COR-L47 (cell line): Measurements from ENCODE around the gene ST3GAL4.
"Not testable (repeated sequence)": the region's sequence is repeated elsewhere in the genome, so short reads cannot be mapped to it uniquely, and the experiment has no call there.

Source experiments
- DNase-seq: peaks from one replicate; lab custom pipeline; 2025; lab: John Stamatoyannopoulos, UW

The ST3GAL4 gene

GRCh38 chr11:126365508-126365907, 10.0 kb downstream of the ST3GAL4 start:
- not testable (repeated sequence) for DNase-seq

- DNase-seq: no peak
Observed at GRCh38 chr11:126366064-126366822, 10.8 kb downstream of the ST3GAL4 start.

- DNase-seq: not testable (repeated sequence)
Observed at GRCh38 chr11:126366823-126367654, 11.6 kb downstream of the ST3GAL4 start.

- DNase-seq: not testable (repeated sequence)
Observed at GRCh38 chr11:126367806-126368205, 12.3 kb downstream of the ST3GAL4 start.

- peak; percentile 79 for DNase-seq
Observed at GRCh38 chr11:126368336-126369119, 13.0 kb downstream of the ST3GAL4 start.

- no peak for DNase-seq
Observed at GRCh38 chr11:126370016-126370415, 14.5 kb downstream of the ST3GAL4 start.

GRCh38 chr11:126371595-126371994, 16.1 kb downstream of the ST3GAL4 start:
- DNase-seq: no peak

- DNase-seq: not testable (repeated sequence)
Observed at GRCh38 chr11:126373389-126374066, 18.0 kb downstream of the ST3GAL4 start.

- DNase-seq: not testable (repeated sequence)
Observed at GRCh38 chr11:126374562-126375300, 19.2 kb downstream of the ST3GAL4 start.

GRCh38 chr11:126375726-126376125, 20.2 kb downstream of the ST3GAL4 start:
- no peak for DNase-seq

GRCh38 chr11:126378763-126379162, 23.3 kb downstream of the ST3GAL4 start:
- DNase-seq: no peak

- no peak for DNase-seq
Observed at GRCh38 chr11:126380909-126381308, 25.4 kb downstream of the ST3GAL4 start.

GRCh38 chr11:126381960-126382359, 26.5 kb downstream of the ST3GAL4 start:
- DNase-seq: not testable (repeated sequence)

GRCh38 chr11:126382641-126383040, 27.2 kb downstream of the ST3GAL4 start:
- DNase-seq: not testable (repeated sequence)

GRCh38 chr11:126383339-126384335, 28.2 kb downstream of the ST3GAL4 start:
- no peak for DNase-seq

- DNase-seq: no peak
Observed at GRCh38 chr11:126384449-126385070, 29.1 kb downstream of the ST3GAL4 start.

GRCh38 chr11:126385991-126386728, 30.7 kb downstream of the ST3GAL4 start:
- DNase-seq: no peak

- peak; percentile 74 for DNase-seq
Observed at GRCh38 chr11:126386729-126387071, 31.2 kb downstream of the ST3GAL4 start.

- DNase-seq: no peak
Observed at GRCh38 chr11:126387857-126388256, 32.4 kb downstream of the ST3GAL4 start.
